ENCODE data around the gene SOX10. TPM values are rescaled to one million over a fixed set of nuclear protein-coding genes. Genes with fewer than 3 reads are reported as not detected.

SOX10 gene
- total RNA-seq, 1 donor from 2014 or later = not detected

- no peak for DNase-seq (ENCODE audit: extremely low spot score, unreplicated experiment)
- no peaks in the 10 kb centered on the region for H3K9me3 Mint-ChIP-seq (ENCODE audit: unreplicated experiment)
- peaks cover 16% of the 10 kb centered on the region for H3K4me1 Mint-ChIP-seq (ENCODE audit: unreplicated experiment)
- H3K36me3 Mint-ChIP-seq (ENCODE audit: unreplicated experiment) = peaks cover 18% of the 10 kb centered on the region
- TF ChIP-seq CTCF (IDR thresholded peaks at IDR 0.05) = no peak
- no peak overlapping the region for H3K27ac Mint-ChIP-seq (ENCODE audit: unreplicated experiment)
- no peaks in the 10 kb centered on the region for H3K27me3 Mint-ChIP-seq (ENCODE audit: unreplicated experiment)
- H3K4me3 Mint-ChIP-seq (ENCODE audit: unreplicated experiment) = no peak overlapping the region
Measured at GRCh38 chr22:37926771-37927636, 57.4 kb downstream of the SOX10 start.

GRCh38 chr22:37926358-37926757 lies 58.0 kb downstream of the SOX10 start:
- no peak for DNase-seq (ENCODE audit: extremely low spot score, unreplicated experiment)
- no peak for TF ChIP-seq CTCF (IDR thresholded peaks at IDR 0.05)
- Mint-ChIP-seq H3K9me3 (ENCODE audit: unreplicated experiment) (no peaks in the 10 kb centered on the region), H3K4me1 (ENCODE audit: unreplicated experiment) (peaks cover 11% of the 10 kb centered on the region), H3K27me3 (ENCODE audit: unreplicated experiment) (no peaks in the 10 kb centered on the region), H3K36me3 (ENCODE audit: unreplicated experiment) (peaks cover 18% of the 10 kb centered on the region), H3K4me3 (ENCODE audit: unreplicated experiment) (no peak overlapping the region), H3K27ac (ENCODE audit: unreplicated experiment) (no peak overlapping the region)

- Mint-ChIP-seq H3K9me3 (ENCODE audit: unreplicated experiment) (no peaks in the 10 kb centered on the region), H3K27ac (ENCODE audit: unreplicated experiment) (no peak overlapping the region), H3K4me1 (ENCODE audit: unreplicated experiment) (peaks cover 7% of the 10 kb centered on the region), H3K27me3 (ENCODE audit: unreplicated experiment) (no peaks in the 10 kb centered on the region), H3K4me3 (ENCODE audit: unreplicated experiment) (no peak overlapping the region), H3K36me3 (ENCODE audit: unreplicated experiment) (peaks cover 18% of the 10 kb centered on the region)
- no peak for TF ChIP-seq CTCF (IDR thresholded peaks at IDR 0.05)
- no peak for DNase-seq (ENCODE audit: extremely low spot score, unreplicated experiment)
Measured at GRCh38 chr22:37925767-37926166, 58.6 kb downstream of the SOX10 start.

GRCh38 chr22:37925330-37925729 lies 59.0 kb downstream of the SOX10 start:
- Mint-ChIP-seq H3K36me3 (ENCODE audit: unreplicated experiment) (peaks cover 18% of the 10 kb centered on the region), H3K27me3 (ENCODE audit: unreplicated experiment) (no peaks in the 10 kb centered on the region), H3K27ac (ENCODE audit: unreplicated experiment) (no peak overlapping the region), H3K4me3 (ENCODE audit: unreplicated experiment) (no peak overlapping the region), H3K4me1 (ENCODE audit: unreplicated experiment) (peaks cover 3% of the 10 kb centered on the region), H3K9me3 (ENCODE audit: unreplicated experiment) (no peaks in the 10 kb centered on the region)
- DNase-seq (ENCODE audit: extremely low spot score, unreplicated experiment) = no peak
- no peak for TF ChIP-seq CTCF (IDR thresholded peaks at IDR 0.05)

- no peak for TF ChIP-seq CTCF (IDR thresholded peaks at IDR 0.05)
- DNase-seq (ENCODE audit: extremely low spot score, unreplicated experiment) = no peak
- Mint-ChIP-seq H3K27ac (ENCODE audit: unreplicated experiment) (no peak overlapping the region), H3K4me3 (ENCODE audit: unreplicated experiment) (no peak overlapping the region), H3K27me3 (ENCODE audit: unreplicated experiment) (no peaks in the 10 kb centered on the region), H3K36me3 (ENCODE audit: unreplicated experiment) (peaks cover 23% of the 10 kb centered on the region), H3K9me3 (ENCODE audit: unreplicated experiment) (no peaks in the 10 kb centered on the region), H3K4me1 (ENCODE audit: unreplicated experiment) (no peaks in the 10 kb centered on the region)
Measured at GRCh38 chr22:37924386-37925065, 59.8 kb downstream of the SOX10 start.
